CD4-positive, CD25-positive, alpha-beta regulatory T cell (primary cell): Measurements from ENCODE around the gene ZNF627. TPM values are rescaled to one million over a fixed set of nuclear protein-coding genes. Genes with fewer than 3 reads are reported as not detected.
"Not testable (repeated sequence)": the region's sequence is repeated elsewhere in the genome, so short reads cannot be mapped to it uniquely, and the experiment has no call there.

Experiments used
- ATAC-seq, 2 donors: fragments of 150-1000 bp; cut with Tn5 transposase; one replicate each; pipeline ENCODE4 v1.10.0; 2021; ENCODE audit warnings: low read depth in 2 of 2, moderate number of reproducible peaks in 2 of 2, moderate library complexity in 1 of 2
- DNase-seq, 3 donors: peaks; one replicate each; pipeline versions ENCODE4 v3.0.0 to v3.0.0-alpha.2; 2012 to 2022; ENCODE audit warnings: mixed read lengths in 1 of 3
- H3K27ac ChIP-seq: one replicate; pipeline ENCODE4 v1.7.0; 2013; ENCODE audit warnings: mild to moderate bottlenecking, low read length; ENCODE audit not compliant: insufficient read depth, poor library complexity, severe bottlenecking
- H3K27me3 ChIP-seq: one replicate; pipeline ENCODE4 v1.7.0; 2013; ENCODE audit warnings: low read length; ENCODE audit not compliant: control insufficient read depth, insufficient read depth
- H3K36me3 ChIP-seq: one replicate; pipeline ENCODE4 v1.7.0; 2013; ENCODE audit warnings: mild to moderate bottlenecking, low read length, moderate library complexity; ENCODE audit not compliant: control insufficient read depth, insufficient read depth
- H3K4me1 ChIP-seq: 2 replicates; pipeline ENCODE4 v1.7.0; 2013; ENCODE audit warnings: mild to moderate bottlenecking, low read length; ENCODE audit not compliant: insufficient read depth, control insufficient read depth, poor library complexity, severe bottlenecking
- H3K4me3 ChIP-seq: one replicate; pipeline ENCODE4 v1.7.0; 2013; ENCODE audit warnings: low read depth, mild to moderate bottlenecking, low read length, moderate library complexity
- H3K9me3 ChIP-seq, 2 experiments: 1 replicate in 1 of 2; 2 replicates in 1 of 2; pipeline ENCODE4 v1.7.0; 2013; ENCODE audit warnings: low read length in 2 of 2, mild to moderate bottlenecking in 1 of 2, moderate library complexity in 1 of 2; ENCODE audit not compliant: control insufficient read depth in 2 of 2
- H3K27ac Mint-ChIP-seq, 3 donors: one replicate each; pipeline ENCODE4 v1.8.0; 2020 to 2022; ENCODE audit warnings: mild to moderate bottlenecking in 3 of 3, mixed read lengths in 3 of 3, moderate library complexity in 2 of 3
- H3K27me3 Mint-ChIP-seq: one replicate; pipeline ENCODE4 v1.8.0; 2022; ENCODE audit warnings: mild to moderate bottlenecking, mixed read lengths
- H3K36me3 Mint-ChIP-seq: one replicate; pipeline ENCODE4 v1.8.0; 2020; ENCODE audit warnings: mixed read lengths
- H3K4me1 Mint-ChIP-seq, 4 donors: one replicate each; pipeline ENCODE4 v1.8.0; 2020 to 2022; ENCODE audit warnings: mixed read lengths in 4 of 4, mild to moderate bottlenecking in 1 of 4
- H3K4me3 Mint-ChIP-seq, 4 donors: one replicate each; pipeline ENCODE4 v1.8.0; 2020 to 2022; ENCODE audit warnings: mild to moderate bottlenecking in 4 of 4, mixed read lengths in 4 of 4, moderate library complexity in 3 of 4
- H3K9me3 Mint-ChIP-seq, 7 donors: one replicate each; pipeline ENCODE4 v1.8.0; 2020 to 2022; ENCODE audit warnings: mixed read lengths in 7 of 7, mild to moderate bottlenecking in 3 of 7, moderate library complexity in 2 of 7
- polyA plus RNA-seq, 4 donors: library from polyadenylated mRNA; unstranded; fragments of 300-500 nt; fragmentation: Illumina TruSeq; gene quantifications; one replicate each; pipeline ENCODE4 v1.2.3, GENCODE V29; 2021
- total RNA-seq: library from RNA; stranded (reverse); gene quantifications from one replicate; pipeline ENCODE4 v1.2.3, GENCODE V29; 2022

ZNF627 gene
- total and polyA plus RNA-seq, 5 donors from 2014 or later = 6.4 to 14.3 (median 10.6) TPM

DNA sequence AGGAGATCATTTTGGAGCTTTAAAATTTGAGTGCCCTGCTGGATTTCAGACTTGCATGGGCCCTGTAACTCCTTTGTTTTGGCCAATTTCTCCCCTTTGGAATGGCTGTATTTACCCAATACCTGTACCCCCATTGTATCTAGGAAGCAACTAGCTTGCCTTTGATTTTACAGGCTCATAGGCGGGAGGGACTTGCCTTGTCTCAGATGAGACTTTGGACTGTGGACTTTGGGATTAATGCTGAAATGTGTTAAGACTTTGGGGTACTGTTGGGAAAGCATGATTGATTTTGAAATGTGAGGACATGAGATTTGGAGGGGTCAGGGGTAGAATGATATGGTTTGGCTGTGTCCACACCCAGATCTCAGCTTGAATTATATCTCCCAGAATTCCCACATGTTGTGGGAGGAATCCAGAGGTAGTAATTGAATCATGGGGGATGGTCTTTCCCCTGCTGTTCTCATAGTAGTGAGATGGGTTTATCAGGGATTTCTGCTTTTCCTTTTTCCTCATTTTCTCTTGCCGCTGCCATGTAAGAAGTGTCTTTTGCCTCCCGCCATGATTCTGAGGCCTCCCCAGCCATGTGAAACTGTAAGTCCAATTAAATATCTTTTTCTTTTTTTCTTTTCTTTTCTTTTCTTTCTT, 36.9 kb downstream of the ZNF627 start:
- not testable (repeated sequence) for H3K36me3 ChIP-seq, H3K4me3 Mint-ChIP-seq, H3K4me3 ChIP-seq, H3K27ac Mint-ChIP-seq, H3K36me3 Mint-ChIP-seq, DNase-seq, ATAC-seq, H3K4me1 Mint-ChIP-seq, H3K9me3 ChIP-seq, H3K27me3 ChIP-seq, H3K4me1 ChIP-seq, H3K27ac ChIP-seq
- Mint-ChIP-seq H3K27me3 (peaks cover 26% of the 10 kb centered on the region), H3K9me3 (peaks cover 3 to 24% (median 8%) of the 10 kb centered on the region in 7 donors)

- H3K4me3 ChIP-seq = no peak overlapping the region
- H3K36me3 ChIP-seq = no peaks in the 10 kb centered on the region
- H3K27ac ChIP-seq = no peak overlapping the region
- peaks cover 10% of the 10 kb centered on the region for H3K4me1 ChIP-seq
- H3K27me3 ChIP-seq = no peaks in the 10 kb centered on the region
- peaks cover 0 to 6% (median 1%) of the 10 kb centered on the region in 7 donors for H3K9me3 Mint-ChIP-seq
- ATAC-seq = no peak
- H3K36me3 Mint-ChIP-seq = no peaks in the 10 kb centered on the region
- H3K27me3 Mint-ChIP-seq = peaks cover 21% of the 10 kb centered on the region
- peaks cover 0 to 4% (median 0%) of the 10 kb centered on the region in 4 donors for H3K4me1 Mint-ChIP-seq
- H3K27ac Mint-ChIP-seq = no peak overlapping the region
- peaks cover 0 to 3% of the 10 kb centered on the region in 2 experiments for H3K9me3 ChIP-seq
- DNase-seq = no peak
- no peak overlapping the region for H3K4me3 Mint-ChIP-seq
Observed at GRCh38 chr19:11639245-11639601, 41.9 kb downstream of the ZNF627 start.

GRCh38 chr19:11639602-11640471, 42.6 kb downstream of the ZNF627 start:
- ATAC-seq (peak; percentile 94 to 98), DNase-seq (peak; percentile 60 to 90 (median 80))
- Histone ChIP-seq H3K27me3 (no peaks in the 10 kb centered on the region), H3K4me3 (no peak overlapping the region), H3K36me3 (no peaks in the 10 kb centered on the region), H3K27ac (no peak overlapping the region), H3K4me1 (peaks cover 10% of the 10 kb centered on the region), H3K9me3 (peaks cover 0 to 3% of the 10 kb centered on the region in 2 experiments)
- Mint-ChIP-seq H3K27ac (peak overlapping the region in 1 of 3 donors; percentile 20), H3K4me1 (peaks cover 0 to 4% (median 0%) of the 10 kb centered on the region in 4 donors), H3K4me3 (peak overlapping the region; percentile 44 to 83 (median 80)), H3K27me3 (peaks cover 21% of the 10 kb centered on the region), H3K9me3 (peaks cover 0 to 6% (median 2%) of the 10 kb centered on the region in 7 donors), H3K36me3 (no peaks in the 10 kb centered on the region)

GRCh38 chr19:11641244-11641643, 44.0 kb downstream of the ZNF627 start:
- no peak overlapping the region for H3K27ac ChIP-seq
- Mint-ChIP-seq H3K4me1 (peaks cover 0 to 4% (median 0%) of the 10 kb centered on the region in 4 donors), H3K27me3 (peaks cover 16% of the 10 kb centered on the region), H3K4me3 (no peak overlapping the region), H3K27ac (no peak overlapping the region), H3K36me3 (no peaks in the 10 kb centered on the region), H3K9me3 (peaks cover 0 to 7% (median 1%) of the 10 kb centered on the region in 7 donors)
- H3K27me3 ChIP-seq = no peaks in the 10 kb centered on the region
- no peak for DNase-seq
- no peak for ATAC-seq
- no peaks in the 10 kb centered on the region for H3K36me3 ChIP-seq
- H3K4me1 ChIP-seq = peaks cover 10% of the 10 kb centered on the region
- peaks cover 0 to 3% of the 10 kb centered on the region in 2 experiments for H3K9me3 ChIP-seq
- H3K4me3 ChIP-seq = no peak overlapping the region

DNA sequence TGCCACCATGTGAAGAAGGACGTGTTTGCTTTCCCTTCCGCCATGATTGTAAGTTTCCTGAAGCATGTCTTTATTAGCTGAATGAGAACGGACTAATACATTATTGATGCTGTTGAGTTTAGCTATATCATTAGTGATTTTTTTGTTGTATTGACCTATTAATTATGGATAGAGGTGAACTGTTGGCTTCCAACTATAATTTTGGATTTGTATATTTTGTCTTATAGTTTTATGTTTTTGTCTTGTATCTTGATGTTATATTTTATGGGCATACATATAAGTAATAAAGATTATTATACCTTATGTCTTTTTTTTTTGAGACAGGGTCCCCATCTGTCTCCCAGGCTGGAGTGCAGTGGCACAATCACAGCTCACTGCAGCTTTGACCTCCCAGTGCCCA, 45.6 kb downstream of the ZNF627 start:
- Histone ChIP-seq H3K27ac (no peak overlapping the region), H3K36me3 (no peaks in the 10 kb centered on the region), H3K4me1 (peaks cover 10% of the 10 kb centered on the region), H3K27me3 (no peaks in the 10 kb centered on the region), H3K9me3 (peaks cover 0 to 3% of the 10 kb centered on the region in 2 experiments), H3K4me3 (no peak overlapping the region)
- Mint-ChIP-seq H3K4me3 (no peak overlapping the region), H3K27ac (no peak overlapping the region), H3K9me3 (peaks cover 0 to 7% (median 2%) of the 10 kb centered on the region in 7 donors), H3K36me3 (peaks cover 3% of the 10 kb centered on the region), H3K4me1 (peaks cover 0 to 4% (median 0%) of the 10 kb centered on the region in 4 donors), H3K27me3 (peaks cover 15% of the 10 kb centered on the region)
- DNase-seq (no peak), ATAC-seq (no peak)

GRCh38 chr19:11649941-11650340, 52.7 kb downstream of the ZNF627 start:
- Histone ChIP-seq H3K36me3 (no peaks in the 10 kb centered on the region), H3K27me3 (no peaks in the 10 kb centered on the region), H3K4me3 (no peak overlapping the region), H3K4me1 (no peaks in the 10 kb centered on the region), H3K27ac (no peak overlapping the region), H3K9me3 (peaks cover 30 to 42% of the 10 kb centered on the region in 2 experiments)
- no peaks in the 10 kb centered on the region for H3K4me1 Mint-ChIP-seq
- no peaks in the 10 kb centered on the region for H3K27me3 Mint-ChIP-seq
- H3K27ac Mint-ChIP-seq = no peak overlapping the region
- no peak for ATAC-seq
- no peak for DNase-seq
- H3K4me3 Mint-ChIP-seq = no peak overlapping the region
- H3K36me3 Mint-ChIP-seq = peaks cover 8% of the 10 kb centered on the region
- H3K9me3 Mint-ChIP-seq = peaks cover 3 to 33% (median 12%) of the 10 kb centered on the region in 7 donors

DNA sequence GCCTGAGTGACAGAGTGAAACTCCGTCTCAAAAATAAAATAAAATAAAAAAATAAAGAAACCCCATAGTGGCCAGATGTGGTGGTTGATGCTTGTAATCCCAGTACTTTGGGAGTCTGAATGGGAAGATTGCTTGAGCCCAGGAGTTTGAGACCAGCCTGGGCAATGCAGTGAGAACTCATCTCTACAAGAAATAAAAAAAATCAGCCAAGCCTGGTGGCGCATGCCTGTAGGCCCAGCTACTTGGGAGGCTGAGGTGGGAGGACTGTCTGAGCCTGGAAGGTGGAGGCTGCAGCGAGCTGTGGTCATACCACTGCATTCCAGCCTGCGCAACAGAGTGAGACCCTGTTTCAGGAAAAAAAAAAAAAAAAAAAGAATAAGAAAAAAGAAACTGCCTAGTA, 53.8 kb downstream of the ZNF627 start:
- H3K36me3 ChIP-seq = no peaks in the 10 kb centered on the region
- no peaks in the 10 kb centered on the region for H3K27me3 ChIP-seq
- H3K27ac ChIP-seq = no peak overlapping the region
- H3K9me3 ChIP-seq = peaks cover 30 to 42% of the 10 kb centered on the region in 2 experiments
- H3K27ac Mint-ChIP-seq = no peak overlapping the region
- ATAC-seq = no peak
- H3K36me3 Mint-ChIP-seq = peaks cover 8% of the 10 kb centered on the region
- H3K27me3 Mint-ChIP-seq = no peaks in the 10 kb centered on the region
- peaks cover 3 to 40% (median 16%) of the 10 kb centered on the region in 7 donors for H3K9me3 Mint-ChIP-seq
- no peak overlapping the region for H3K4me3 ChIP-seq
- H3K4me1 Mint-ChIP-seq = no peaks in the 10 kb centered on the region
- no peak overlapping the region for H3K4me3 Mint-ChIP-seq
- no peaks in the 10 kb centered on the region for H3K4me1 ChIP-seq
- DNase-seq = no peak
